K562 treated with DMSO at 1 percent for 48 hours (cell line): ENCODE measurements around the gene CTNND2. TPM values are rescaled to one million over a fixed set of nuclear protein-coding genes. Genes with fewer than 3 reads are reported as not detected.

ENCODE experiments used
- total RNA-seq: library from RNA; unstranded; fragments of 300-600 nt; gene quantifications from 2 replicates; pipeline ENCODE4 v1.2.3, GENCODE V29; 2022; ENCODE audit warnings: low replicate concordance; ENCODE audit errors: extremely low read depth

Gene CTNND2, protein sequence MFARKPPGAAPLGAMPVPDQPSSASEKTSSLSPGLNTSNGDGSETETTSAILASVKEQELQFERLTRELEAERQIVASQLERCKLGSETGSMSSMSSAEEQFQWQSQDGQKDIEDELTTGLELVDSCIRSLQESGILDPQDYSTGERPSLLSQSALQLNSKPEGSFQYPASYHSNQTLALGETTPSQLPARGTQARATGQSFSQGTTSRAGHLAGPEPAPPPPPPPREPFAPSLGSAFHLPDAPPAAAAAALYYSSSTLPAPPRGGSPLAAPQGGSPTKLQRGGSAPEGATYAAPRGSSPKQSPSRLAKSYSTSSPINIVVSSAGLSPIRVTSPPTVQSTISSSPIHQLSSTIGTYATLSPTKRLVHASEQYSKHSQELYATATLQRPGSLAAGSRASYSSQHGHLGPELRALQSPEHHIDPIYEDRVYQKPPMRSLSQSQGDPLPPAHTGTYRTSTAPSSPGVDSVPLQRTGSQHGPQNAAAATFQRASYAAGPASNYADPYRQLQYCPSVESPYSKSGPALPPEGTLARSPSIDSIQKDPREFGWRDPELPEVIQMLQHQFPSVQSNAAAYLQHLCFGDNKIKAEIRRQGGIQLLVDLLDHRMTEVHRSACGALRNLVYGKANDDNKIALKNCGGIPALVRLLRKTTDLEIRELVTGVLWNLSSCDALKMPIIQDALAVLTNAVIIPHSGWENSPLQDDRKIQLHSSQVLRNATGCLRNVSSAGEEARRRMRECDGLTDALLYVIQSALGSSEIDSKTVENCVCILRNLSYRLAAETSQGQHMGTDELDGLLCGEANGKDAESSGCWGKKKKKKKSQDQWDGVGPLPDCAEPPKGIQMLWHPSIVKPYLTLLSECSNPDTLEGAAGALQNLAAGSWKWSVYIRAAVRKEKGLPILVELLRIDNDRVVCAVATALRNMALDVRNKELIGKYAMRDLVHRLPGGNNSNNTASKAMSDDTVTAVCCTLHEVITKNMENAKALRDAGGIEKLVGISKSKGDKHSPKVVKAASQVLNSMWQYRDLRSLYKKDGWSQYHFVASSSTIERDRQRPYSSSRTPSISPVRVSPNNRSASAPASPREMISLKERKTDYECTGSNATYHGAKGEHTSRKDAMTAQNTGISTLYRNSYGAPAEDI (N-terminal part only)
- not detected in 2 replicates for total RNA-seq

DNA sequence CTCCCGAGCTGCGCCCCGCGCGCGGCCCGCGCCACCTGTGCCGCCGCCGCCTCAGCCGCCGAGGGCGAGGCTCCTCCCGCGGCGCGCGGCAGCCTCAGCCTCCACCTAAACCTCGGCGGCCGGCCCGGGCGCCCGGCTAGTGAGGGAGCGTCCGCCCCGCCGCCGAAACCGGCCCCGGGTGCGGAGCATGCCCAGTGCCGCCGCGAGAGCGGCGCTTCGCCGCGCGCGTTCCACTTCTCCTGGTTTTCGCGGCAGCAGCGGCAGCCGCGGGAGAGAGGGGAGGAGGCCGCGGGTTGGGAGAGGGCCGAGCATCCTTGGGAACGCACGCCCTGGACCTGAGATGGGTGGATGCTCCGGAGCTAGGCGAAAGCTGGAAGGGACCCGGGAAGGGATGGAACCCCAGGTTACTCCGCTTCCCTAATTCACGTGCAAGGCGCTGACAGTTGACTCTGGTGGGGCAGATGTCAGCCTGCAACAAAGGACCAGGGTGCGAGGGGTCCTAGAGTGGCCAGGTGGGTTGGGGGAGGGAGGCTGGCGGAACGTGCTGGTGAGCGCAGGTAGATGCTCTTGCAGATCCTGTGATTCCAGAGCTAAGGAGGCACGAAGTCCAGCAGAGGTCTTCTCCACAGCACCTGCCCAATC is at the start of gene CTNND2:
Gene CTNND2, minus strand, starts transcription at position 182 of the 642 bp plus-strand sequence. CDS start 593 bp downstream, outside the sequence.

